ENCODE measurements around the gene CBFA2T2.
"Not testable (repeated sequence)": the region's sequence is repeated elsewhere in the genome, so short reads cannot be mapped to it uniquely, and the experiment has no call there.

Gene CBFA2T2

DNA sequence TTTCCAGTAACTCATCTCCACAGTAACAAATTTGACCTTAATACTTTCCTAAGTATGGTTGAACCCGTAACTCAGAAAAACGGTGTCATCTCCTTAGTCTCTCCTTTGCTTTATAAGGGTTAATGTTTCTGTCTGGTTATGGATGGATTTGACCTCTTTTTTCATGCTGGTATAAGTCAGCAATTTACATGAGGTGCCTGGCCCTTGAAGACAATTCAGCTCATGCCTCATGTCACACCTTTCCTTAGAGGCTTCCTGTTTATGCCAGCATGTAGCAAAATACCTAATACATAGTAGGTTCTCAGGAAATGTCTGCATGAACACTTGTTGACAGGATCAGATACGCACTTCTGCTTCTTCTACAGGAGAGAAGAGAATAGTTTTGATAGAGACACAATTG, 134.5 kb downstream of the CBFA2T2 start:
- Mint-ChIP-seq H3K4me1 (ENCODE audit: low read depth in 2 of 2) (peaks cover 21 to 22% of the 10 kb centered on the region in 2 donors), H3K36me3 (ENCODE audit: insufficient read depth) (peaks cover 20% of the 10 kb centered on the region), H3K27me3 (no peaks in the 10 kb centered on the region), H3K9me3 (no peaks in the 10 kb centered on the region), H3K27ac (peak overlapping the region; percentile 90 to 91), H3K4me3 (peak overlapping the region; percentile 42 to 66)
- ATAC-seq (replicated peaks) (peak; percentile 92), DNase-seq (peak in 1 of 3 experiments; percentile 12)

DNA sequence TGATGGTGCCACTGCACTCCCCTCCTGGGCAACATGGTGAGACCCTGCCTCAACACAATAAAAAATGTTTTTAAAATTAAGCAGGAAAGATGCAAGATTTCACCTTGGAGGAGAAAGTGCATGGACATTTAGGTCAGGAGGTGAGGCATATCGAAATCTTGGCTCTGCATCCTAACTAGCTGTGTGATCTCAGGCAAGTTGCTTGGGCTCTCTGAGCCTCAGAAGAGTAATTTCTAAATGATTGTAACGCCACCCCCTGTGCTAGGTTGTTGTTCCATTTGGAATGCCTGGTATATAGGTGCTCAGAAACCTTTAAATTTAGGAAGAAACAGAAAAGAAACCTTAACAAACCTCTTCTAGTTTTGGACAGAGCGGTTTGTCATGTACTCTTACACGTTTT, 136.3 kb downstream of the CBFA2T2 start:
- Mint-ChIP-seq H3K27me3 (no peaks in the 10 kb centered on the region), H3K4me3 (peak overlapping the region; percentile 42 to 66), H3K27ac (peak overlapping the region; percentile 90 to 91), H3K9me3 (no peaks in the 10 kb centered on the region), H3K4me1 (ENCODE audit: low read depth in 2 of 2) (peaks cover 21 to 22% of the 10 kb centered on the region in 2 donors), H3K36me3 (ENCODE audit: insufficient read depth) (peaks cover 33% of the 10 kb centered on the region)
- no peak for ATAC-seq (replicated peaks)
- DNase-seq: no peak

DNA sequence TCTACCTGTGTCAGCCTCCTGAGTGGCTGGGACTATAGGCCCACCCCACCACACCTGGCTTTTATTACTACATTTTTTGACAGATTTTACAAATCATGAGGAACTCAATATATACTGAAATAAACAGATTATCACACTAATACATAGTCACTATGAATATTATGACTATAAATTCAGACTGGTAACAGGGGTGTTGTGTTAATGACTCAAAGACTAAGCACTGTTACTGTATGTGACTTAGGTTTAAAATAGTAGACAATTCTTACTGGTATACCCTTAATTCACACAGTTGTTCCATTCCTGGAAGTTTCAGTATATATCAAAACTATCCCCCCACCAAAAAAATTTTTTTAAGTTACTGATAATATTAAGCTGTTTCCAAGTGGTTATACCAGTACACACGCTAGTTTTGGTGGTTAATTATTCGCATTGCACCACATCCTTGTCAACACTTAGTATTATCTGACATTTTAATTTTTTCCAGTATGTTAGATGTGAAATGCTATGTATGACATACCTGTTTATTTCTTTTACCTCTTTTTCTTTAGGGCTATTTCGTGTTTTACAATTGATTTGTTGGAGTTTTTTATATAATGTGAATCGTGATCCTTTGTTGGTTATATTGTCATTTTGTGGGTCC, 137.8 kb downstream of the CBFA2T2 start:
- H3K36me3 Mint-ChIP-seq (ENCODE audit: insufficient read depth): peaks cover 33% of the 10 kb centered on the region
- H3K9me3 Mint-ChIP-seq: no peaks in the 10 kb centered on the region
- peaks cover 20 to 21% of the 10 kb centered on the region in 2 donors for H3K4me1 Mint-ChIP-seq (ENCODE audit: low read depth in 2 of 2)
- ATAC-seq (replicated peaks) (no peak), DNase-seq (no peak)
- H3K4me3 Mint-ChIP-seq: no peak overlapping the region
- H3K27ac Mint-ChIP-seq: peak overlapping the region; percentile 29 to 65
- no peaks in the 10 kb centered on the region for H3K27me3 Mint-ChIP-seq

DNA sequence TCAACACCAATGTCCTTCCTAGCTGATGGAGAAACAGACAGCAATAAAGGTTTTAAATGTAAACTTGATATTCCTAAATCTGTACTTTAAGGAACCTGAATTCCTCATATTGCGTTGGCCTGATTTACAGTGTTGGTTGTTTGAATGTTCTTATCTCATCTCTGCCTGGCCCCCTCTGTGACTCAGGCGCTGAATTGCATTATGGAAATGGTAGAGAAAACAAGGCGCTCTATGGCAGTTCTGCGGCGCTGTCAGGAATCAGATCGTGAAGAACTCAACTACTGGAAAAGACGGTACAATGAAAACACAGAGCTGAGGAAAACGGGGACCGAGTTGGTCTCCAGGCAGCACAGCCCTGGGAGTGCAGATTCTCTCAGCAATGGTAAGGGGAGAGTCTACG, 139.6 kb downstream of the CBFA2T2 start:
- no peak for ATAC-seq (replicated peaks)
- Mint-ChIP-seq H3K36me3 (ENCODE audit: insufficient read depth) (peaks cover 28% of the 10 kb centered on the region), H3K27ac (peak overlapping the region in 1 of 2 donors; percentile 15), H3K4me3 (no peak overlapping the region), H3K27me3 (no peaks in the 10 kb centered on the region), H3K9me3 (no peaks in the 10 kb centered on the region), H3K4me1 (ENCODE audit: low read depth in 2 of 2) (peaks cover 15 to 17% of the 10 kb centered on the region in 2 donors)
- DNase-seq: no peak

DNA sequence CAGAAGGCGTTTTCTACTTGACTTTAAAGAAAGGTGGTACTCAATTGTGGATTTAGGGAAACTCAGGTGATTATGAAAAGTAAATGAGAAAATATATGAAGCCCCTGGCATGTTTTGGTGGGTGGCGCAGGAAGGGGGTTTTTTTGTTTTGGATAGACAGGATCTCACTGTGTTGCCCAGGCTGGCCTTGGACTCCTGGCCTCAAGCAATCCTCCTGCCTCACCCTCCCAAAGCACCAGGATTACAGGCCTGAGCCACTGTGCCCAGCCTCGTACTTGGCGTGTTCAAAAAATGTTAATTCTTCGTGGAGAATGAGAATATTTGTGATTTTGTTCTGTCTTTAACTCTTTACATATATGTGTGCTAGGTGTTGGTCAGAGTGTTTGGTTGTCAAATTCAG, 140.1 kb downstream of the CBFA2T2 start:
- H3K9me3 Mint-ChIP-seq: no peaks in the 10 kb centered on the region
- H3K27ac Mint-ChIP-seq: peak overlapping the region in 1 of 2 donors; percentile 49
- DNase-seq (no peak), ATAC-seq (replicated peaks) (no peak)
- H3K4me3 Mint-ChIP-seq: no peak overlapping the region
- peaks cover 29% of the 10 kb centered on the region for H3K36me3 Mint-ChIP-seq (ENCODE audit: insufficient read depth)
- H3K4me1 Mint-ChIP-seq (ENCODE audit: low read depth in 2 of 2): peaks cover 10 to 13% of the 10 kb centered on the region in 2 donors
- no peaks in the 10 kb centered on the region for H3K27me3 Mint-ChIP-seq

DNA sequence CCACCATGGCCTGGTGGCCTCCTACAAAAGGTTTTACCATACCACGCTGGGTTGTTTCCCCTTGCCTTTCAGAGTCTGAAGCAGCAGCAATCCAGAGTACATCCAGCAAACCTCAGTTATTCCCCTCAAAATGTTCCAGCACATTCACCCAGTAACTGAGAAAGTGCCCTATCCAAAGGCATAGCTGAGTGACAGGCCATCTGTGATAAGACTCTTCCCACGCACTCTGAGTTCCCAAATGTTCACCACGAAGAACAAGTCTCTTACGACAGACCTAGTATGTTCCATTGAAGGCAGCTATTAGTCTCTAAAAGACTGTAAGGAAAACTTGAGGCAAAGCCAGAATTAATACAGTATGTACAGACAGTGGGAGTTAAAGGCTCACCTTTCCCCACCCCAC, 140.6 kb downstream of the CBFA2T2 start:
- Mint-ChIP-seq H3K4me3 (no peak overlapping the region), H3K9me3 (no peaks in the 10 kb centered on the region), H3K27ac (peak overlapping the region in 1 of 2 donors; percentile 49), H3K27me3 (no peaks in the 10 kb centered on the region), H3K4me1 (ENCODE audit: low read depth in 2 of 2) (peaks cover 6 to 8% of the 10 kb centered on the region in 2 donors), H3K36me3 (ENCODE audit: insufficient read depth) (peaks cover 29% of the 10 kb centered on the region)
- DNase-seq (no peak), ATAC-seq (replicated peaks) (no peak)

DNA sequence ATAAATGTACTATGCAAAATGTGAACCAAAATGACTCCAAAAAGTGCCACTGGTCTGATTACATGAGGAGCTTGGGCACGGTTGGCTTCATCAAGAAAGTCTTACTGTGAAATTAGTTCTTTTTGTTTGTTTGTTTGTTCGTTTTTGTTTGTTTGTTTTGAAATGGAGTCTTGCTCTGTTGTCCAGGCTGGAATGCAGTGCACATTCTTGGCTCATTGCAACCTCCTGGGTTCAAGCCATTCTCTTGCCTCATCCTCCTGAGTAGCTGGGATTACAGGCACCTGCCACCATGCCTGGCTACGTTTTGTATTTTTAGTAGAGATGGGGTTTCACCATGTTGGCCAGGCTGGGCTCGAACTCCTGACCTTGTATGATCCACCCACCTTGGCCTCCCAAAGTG, 142.0 kb downstream of the CBFA2T2 start:
- H3K4me1 Mint-ChIP-seq (ENCODE audit: low read depth in 2 of 2); DNase-seq; H3K27me3 Mint-ChIP-seq; H3K9me3 Mint-ChIP-seq; H3K4me3 Mint-ChIP-seq; H3K27ac Mint-ChIP-seq; ATAC-seq (replicated peaks): not testable (repeated sequence)
- H3K36me3 Mint-ChIP-seq (ENCODE audit: insufficient read depth): peaks cover 42% of the 10 kb centered on the region

DNA sequence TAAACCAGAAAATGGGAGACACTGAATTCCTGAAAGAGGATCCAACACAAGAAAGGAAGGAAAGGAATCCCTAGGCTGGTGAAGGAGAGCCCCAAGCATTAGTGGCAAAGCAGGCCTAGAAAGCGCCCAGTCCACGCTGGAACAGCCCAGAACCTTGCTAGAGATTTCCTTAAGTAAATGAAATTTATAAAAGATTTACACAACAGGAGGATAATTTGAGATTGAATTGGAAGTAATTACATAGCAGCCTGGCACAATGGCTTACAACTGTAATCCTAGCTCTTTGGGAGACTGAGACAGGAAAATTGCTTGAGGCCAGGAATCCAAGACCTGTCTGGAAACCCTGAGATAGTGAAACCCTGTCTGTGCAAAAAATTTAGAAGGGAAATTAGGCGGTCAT, 145.4 kb downstream of the CBFA2T2 start:
- Mint-ChIP-seq H3K27ac (peak overlapping the region in 1 of 2 donors; percentile 20), H3K4me3 (no peak overlapping the region), H3K9me3 (no peaks in the 10 kb centered on the region), H3K36me3 (ENCODE audit: insufficient read depth) (peaks cover 55% of the 10 kb centered on the region), H3K4me1 (ENCODE audit: low read depth in 2 of 2) (peaks cover 3 to 10% of the 10 kb centered on the region in 2 donors), H3K27me3 (no peaks in the 10 kb centered on the region)
- ATAC-seq (replicated peaks): no peak
- DNase-seq: no peak

DNA sequence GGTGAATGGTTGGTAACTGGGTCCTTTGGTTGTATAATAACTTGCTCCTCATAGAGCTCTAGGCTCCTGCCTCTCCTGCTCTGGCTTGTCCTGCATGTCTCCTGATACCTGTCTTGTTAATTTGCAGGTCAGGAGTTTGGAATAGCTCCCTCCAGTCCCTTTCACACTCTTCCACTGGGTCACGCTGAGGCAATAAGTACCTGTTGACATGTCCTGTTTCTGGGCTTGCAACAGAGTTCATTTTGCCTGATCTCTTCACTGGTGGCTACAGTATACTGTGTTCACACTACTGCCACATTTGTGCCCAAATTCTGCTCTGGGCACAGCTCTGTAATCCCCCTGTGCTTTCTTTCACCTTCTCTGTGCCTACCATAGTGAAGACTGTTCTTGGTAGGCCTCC, 146.9 kb downstream of the CBFA2T2 start:
- no peak for ATAC-seq (replicated peaks)
- no peak for DNase-seq
- H3K27ac Mint-ChIP-seq: peak overlapping the region; percentile 33 to 45
- H3K4me3 Mint-ChIP-seq: no peak overlapping the region
- no peaks in the 10 kb centered on the region for H3K9me3 Mint-ChIP-seq
- peaks cover 62% of the 10 kb centered on the region for H3K36me3 Mint-ChIP-seq (ENCODE audit: insufficient read depth)
- no peaks in the 10 kb centered on the region for H3K27me3 Mint-ChIP-seq
- H3K4me1 Mint-ChIP-seq (ENCODE audit: low read depth in 2 of 2): peaks cover 3 to 10% of the 10 kb centered on the region in 2 donors

DNA sequence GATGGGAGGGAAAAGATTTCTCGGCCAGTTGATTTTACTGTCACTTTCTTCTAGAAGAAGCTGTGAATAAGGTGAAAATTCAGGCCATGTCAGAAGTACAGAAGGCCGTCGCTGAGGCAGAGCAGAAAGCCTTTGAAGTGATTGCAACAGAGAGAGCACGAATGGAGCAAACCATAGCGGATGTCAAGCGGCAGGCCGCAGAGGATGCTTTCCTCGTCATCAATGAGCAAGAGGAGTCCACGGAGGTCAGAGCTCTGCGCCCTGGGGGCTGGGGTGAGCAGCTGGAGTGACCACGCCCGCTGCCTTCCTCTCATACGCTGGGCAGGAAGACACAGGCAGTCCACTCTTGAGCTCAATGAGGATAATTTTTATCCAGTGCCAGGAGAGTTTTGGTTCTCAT, 150.4 kb downstream of the CBFA2T2 start:
- peaks cover 0 to 5% of the 10 kb centered on the region in 2 donors for H3K4me1 Mint-ChIP-seq (ENCODE audit: low read depth in 2 of 2)
- no peaks in the 10 kb centered on the region for H3K27me3 Mint-ChIP-seq
- H3K27ac Mint-ChIP-seq: no peak overlapping the region
- ATAC-seq (replicated peaks) (no peak), DNase-seq (no peak)
- H3K4me3 Mint-ChIP-seq: no peak overlapping the region
- peaks cover 68% of the 10 kb centered on the region for H3K36me3 Mint-ChIP-seq (ENCODE audit: insufficient read depth)
- no peaks in the 10 kb centered on the region for H3K9me3 Mint-ChIP-seq

DNA sequence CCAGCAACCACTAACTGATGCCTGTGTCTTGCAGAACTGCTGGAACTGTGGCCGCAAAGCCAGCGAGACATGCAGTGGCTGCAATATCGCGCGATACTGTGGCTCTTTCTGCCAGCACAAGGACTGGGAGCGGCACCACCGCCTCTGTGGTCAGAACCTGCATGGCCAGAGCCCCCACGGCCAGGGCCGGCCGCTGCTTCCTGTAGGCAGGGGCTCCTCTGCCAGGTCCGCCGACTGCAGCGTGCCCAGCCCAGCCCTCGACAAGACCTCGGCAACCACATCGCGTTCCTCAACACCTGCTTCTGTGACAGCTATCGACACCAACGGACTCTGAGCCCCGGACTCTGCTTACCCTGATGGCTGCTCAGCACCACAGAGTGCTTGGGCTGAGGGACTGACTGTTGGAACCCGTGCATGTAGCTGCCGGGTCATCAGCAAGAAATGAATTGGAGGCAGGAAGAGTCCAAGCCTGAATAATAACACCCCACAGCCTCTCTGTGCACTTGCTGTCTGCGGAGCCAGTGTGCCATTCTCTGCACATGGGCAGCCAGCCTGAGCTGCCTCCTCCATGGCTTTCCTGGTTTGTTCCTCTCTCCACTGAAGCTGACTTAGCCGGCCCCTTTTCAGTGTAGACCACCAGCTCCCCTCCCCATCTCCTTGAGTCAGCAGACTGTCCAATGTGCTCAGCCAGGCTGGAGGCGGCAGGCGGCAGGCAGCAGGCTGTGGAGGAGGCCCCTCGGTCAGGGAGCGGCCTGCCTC, 154.6 kb downstream of the CBFA2T2 start:
- H3K4me1 Mint-ChIP-seq (ENCODE audit: low read depth in 2 of 2): peaks cover 9% of the 10 kb centered on the region in 2 donors
- H3K9me3 Mint-ChIP-seq: no peaks in the 10 kb centered on the region
- ATAC-seq (replicated peaks): no peak
- H3K36me3 Mint-ChIP-seq (ENCODE audit: insufficient read depth): peaks cover 46% of the 10 kb centered on the region
- H3K27me3 Mint-ChIP-seq: no peaks in the 10 kb centered on the region
- DNase-seq: no peak
- peak overlapping the region; percentile 56 to 70 for H3K27ac Mint-ChIP-seq
- H3K4me3 Mint-ChIP-seq: no peak overlapping the region

DNA sequence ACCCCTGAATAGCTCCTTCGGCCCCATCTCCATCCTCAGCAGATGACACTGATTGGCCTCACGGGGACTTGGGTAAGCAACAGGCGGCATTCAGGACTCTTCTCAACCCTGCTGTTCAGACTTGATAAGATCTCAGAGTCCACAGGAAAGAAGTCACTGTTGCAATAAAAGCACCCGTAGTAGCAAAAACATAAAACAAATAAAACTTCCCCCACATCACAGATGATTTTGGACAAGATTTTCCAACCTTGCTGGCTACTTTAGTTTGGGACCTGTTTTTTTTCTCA, 155.1 kb downstream of the CBFA2T2 start:
- DNase-seq (no peak), ATAC-seq (replicated peaks) (no peak)
- no peaks in the 10 kb centered on the region for H3K9me3 Mint-ChIP-seq
- peaks cover 9% of the 10 kb centered on the region in 2 donors for H3K4me1 Mint-ChIP-seq (ENCODE audit: low read depth in 2 of 2)
- no peak overlapping the region for H3K4me3 Mint-ChIP-seq
- peaks cover 42% of the 10 kb centered on the region for H3K36me3 Mint-ChIP-seq (ENCODE audit: insufficient read depth)
- H3K27ac Mint-ChIP-seq: peak overlapping the region; percentile 56 to 70
- no peaks in the 10 kb centered on the region for H3K27me3 Mint-ChIP-seq

DNA sequence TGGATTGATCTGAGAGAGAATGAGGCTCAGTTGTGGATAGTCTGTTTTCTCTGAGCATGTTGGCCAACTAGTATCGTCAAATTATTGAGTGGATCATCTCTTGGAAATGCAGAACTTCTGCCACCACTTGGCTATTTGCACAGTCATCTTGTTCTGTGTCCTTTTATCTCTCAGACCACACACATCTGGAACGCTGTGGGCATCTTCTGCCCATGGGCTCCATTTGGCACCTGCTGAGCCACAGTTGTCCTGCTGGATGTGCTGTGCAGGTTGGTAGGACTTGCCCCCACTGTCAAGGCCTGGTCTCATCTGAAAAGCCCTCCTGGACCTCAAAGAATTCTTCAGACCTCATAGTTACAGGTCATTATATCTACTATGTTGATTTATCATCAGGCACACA, 155.5 kb downstream of the CBFA2T2 start:
- DNase-seq: no peak
- peaks cover 9% of the 10 kb centered on the region in 2 donors for H3K4me1 Mint-ChIP-seq (ENCODE audit: low read depth in 2 of 2)
- H3K36me3 Mint-ChIP-seq (ENCODE audit: insufficient read depth): peaks cover 38% of the 10 kb centered on the region
- H3K4me3 Mint-ChIP-seq: no peak overlapping the region
- H3K27ac Mint-ChIP-seq: peak overlapping the region in 1 of 2 donors; percentile 70
- no peaks in the 10 kb centered on the region for H3K27me3 Mint-ChIP-seq
- ATAC-seq (replicated peaks): no peak
- H3K9me3 Mint-ChIP-seq: no peaks in the 10 kb centered on the region

DNA sequence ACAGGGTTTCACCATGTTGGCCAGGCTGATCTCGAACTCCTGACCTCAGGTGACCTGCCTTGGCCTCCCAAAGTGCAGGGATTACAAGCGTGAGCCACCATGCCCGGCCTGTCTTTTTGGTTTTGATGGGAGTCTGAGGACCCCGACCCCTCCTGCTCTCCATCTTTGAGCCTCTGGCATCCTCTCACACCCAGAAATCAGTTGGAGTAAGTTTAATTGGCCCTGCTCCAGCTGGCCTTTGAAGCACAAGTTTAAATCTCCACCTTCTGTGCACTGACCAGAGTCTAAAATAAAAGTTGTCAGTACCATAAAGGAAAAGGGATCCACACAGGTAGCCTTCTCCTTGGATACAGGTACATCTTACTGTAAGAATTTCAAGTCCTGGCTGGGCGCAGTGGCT, 156.3 kb downstream of the CBFA2T2 start:
- ATAC-seq (replicated peaks) (no peak), DNase-seq (no peak)
- H3K4me1 Mint-ChIP-seq (ENCODE audit: low read depth in 2 of 2): peaks cover 9% of the 10 kb centered on the region in 2 donors
- no peaks in the 10 kb centered on the region for H3K9me3 Mint-ChIP-seq
- peaks cover 30% of the 10 kb centered on the region for H3K36me3 Mint-ChIP-seq (ENCODE audit: insufficient read depth)
- no peaks in the 10 kb centered on the region for H3K27me3 Mint-ChIP-seq
- peak overlapping the region in 1 of 2 donors; percentile 87 for H3K27ac Mint-ChIP-seq
- H3K4me3 Mint-ChIP-seq: no peak overlapping the region
